Superior temporal gyrus (tissue), 1 donor: Measurements from ENCODE around the gene UBA6.
"Not testable (repeated sequence)": the region's sequence is repeated elsewhere in the genome, so short reads cannot be mapped to it uniquely, and the experiment has no call there.

Experiments
- DNase-seq: peaks from one replicate; pipeline ENCODE4 v3.0.0-alpha.2; 2016; ENCODE audit errors: extremely low spot score

The UBA6 gene

DNA sequence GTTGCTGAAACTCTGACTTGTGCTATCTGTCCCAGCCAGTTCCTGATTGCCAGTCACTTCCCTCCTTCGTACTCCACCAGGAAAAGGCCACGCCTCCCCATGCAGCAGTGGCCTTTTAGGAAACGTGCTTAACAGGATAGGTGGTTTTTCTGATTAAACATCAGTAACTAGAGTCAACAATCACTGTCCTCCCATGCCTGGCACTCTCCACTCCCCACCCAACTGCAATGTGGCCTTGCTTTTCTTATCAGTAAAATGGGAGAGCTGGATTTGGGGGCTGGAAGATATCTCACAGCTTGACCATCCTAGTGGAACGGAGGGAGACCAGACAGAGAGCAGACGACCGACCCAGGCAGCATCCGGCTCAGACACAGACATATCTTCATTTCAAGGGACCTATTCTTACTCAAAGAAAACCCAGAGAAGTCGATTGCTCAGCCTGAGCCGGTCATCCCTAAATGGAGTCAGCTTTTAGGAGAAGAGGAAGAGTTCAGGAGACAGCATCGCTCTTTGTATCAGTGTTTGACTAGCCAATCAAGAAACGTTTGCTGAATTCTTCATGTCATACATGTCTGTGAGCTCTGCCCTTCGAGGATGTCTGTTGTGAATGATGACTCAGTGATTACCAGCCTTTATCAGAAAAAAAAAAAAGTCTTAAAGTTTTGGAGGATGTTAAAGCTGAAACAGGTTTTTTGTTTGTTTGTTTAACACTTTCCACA lies 12.7 kb upstream of the UBA6 start:
- no peak for DNase-seq

DNA sequence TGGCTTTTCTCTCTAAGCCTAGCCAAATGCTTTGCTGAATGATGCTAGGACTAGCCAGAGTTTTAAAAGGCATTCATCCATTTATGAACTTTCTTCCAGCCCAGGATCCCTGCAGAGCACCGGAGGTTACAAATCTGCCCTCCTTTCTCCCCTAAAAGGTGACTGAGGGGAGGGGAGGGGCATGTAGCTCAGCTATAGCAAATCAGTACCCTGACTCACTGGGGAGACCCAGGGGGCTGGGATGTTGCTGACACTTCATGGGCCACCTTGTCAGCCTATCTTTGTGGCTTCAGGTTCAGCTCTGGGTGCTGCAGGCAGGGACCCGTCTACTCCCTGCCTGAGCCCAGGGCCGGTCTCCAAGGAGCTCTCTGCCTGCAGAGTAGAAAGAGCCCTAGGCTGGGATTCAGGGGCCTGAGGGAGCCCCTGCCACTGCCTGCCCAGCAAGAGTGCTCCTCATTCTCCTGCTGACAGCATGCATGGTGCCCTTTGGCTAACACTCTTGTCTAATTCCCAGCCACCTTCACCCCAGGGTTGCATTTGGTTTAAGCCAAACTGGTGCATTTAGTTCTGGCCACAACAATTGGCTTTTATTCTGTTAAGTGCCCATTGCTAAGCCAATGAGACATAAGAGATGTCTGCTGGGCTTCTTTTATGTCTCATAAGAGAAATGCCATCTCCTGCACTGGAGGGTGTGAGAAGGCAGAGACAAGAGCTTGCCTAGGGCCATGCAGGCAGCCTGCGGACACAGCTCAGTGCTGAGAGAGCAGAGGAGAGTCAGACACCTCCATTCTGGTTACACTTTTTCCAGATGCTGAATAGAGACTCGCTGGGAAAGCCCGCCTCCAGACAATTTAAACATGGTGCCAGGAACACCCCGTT lies 11.9 kb upstream of the UBA6 start:
- DNase-seq = no peak

GRCh38 chr4:67712000-67712625 lies 11.2 kb upstream of the UBA6 start:
- DNase-seq = no peak

DNA sequence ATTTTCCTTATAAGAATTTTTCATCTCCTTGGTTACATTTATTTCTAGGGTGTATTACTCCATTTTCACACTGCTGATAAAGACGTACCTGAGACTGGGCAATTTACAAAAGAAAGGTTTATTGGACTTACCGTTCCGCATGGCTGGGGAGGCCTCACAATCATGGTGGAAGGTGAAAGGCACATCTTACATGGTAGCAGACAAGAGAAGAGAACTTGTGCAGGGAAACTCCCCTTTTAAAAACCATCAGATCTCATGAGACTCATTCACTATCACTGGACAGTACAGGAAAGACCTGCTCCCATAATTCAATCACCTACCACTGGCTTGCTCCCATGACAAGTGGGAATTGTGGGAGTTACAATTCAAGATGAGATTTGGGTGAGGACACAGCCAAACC lies 5.7 kb upstream of the UBA6 start:
- DNase-seq = not testable (repeated sequence)

DNA sequence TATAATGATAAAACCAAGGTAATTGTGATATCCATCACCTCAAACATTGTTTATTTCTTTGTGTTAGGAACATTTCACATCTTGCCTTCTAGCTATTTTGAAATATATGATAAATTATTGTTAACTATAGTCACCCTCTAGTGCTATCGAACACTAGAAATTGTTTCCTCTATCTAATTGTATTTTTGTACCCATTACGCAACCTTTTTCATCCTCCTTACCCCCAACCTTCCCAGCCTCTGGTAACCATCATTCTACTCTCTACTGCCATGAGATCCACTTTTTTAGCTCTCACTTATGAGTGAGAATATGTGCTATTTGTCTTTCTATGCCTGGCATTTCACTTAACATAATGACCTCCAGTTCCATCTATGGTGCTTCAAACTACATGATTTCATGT lies 3.9 kb upstream of the UBA6 start:
- no peak for DNase-seq

DNA sequence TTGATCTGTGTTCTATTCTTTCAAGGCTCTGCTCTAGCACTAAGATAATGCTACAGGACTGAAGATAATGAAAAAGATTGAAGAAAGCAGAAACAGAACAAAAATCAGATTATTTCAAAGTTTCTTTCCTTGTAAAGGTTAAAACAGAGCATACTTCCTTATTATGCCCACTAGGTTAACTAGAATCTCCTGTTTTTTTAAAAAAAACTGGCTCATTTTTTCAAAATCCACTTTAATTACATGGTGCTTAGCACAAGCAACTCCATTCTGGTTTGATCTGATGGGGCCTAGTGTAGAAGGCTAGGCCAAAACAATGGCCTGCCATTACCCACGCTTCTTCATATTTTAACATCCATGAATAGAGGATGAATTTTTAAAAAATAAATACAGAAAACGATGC lies 1.2 kb upstream of the UBA6 start:
- DNase-seq = no peak

GRCh38 chr4:67701517-67701850 lies 529 bp upstream of the UBA6 start:
- DNase-seq = peak; percentile 63

DNA sequence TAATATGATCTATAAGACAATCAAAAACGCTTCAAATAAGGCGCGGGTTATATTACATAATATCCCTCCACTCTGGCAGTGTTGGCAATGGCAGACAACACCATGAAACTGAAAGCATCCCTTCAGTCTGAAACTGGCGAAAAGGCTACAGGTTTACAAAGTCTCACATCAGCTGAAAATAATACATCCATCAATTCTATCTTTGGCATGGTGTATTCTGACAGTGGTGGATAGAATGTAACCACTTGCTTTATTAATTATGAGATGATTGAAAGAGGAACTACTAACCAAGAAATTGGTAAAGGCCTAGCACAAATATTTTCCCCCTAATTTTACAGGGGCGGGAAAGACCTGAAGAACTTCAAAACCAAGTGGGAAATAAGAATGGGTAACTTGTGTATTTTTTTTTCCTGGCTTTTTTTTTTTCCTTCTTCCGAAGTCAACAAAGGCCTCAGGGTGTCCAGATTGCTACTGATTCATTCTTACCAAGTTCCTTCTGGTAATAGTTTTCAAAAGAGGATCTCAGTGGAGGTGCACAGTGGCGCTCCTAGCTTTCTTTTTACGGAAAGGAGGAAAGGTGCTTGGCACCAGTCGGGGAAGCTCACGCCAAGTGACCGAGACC lies 728 bp downstream of the UBA6 start:
- peak; percentile 35 for DNase-seq

DNA sequence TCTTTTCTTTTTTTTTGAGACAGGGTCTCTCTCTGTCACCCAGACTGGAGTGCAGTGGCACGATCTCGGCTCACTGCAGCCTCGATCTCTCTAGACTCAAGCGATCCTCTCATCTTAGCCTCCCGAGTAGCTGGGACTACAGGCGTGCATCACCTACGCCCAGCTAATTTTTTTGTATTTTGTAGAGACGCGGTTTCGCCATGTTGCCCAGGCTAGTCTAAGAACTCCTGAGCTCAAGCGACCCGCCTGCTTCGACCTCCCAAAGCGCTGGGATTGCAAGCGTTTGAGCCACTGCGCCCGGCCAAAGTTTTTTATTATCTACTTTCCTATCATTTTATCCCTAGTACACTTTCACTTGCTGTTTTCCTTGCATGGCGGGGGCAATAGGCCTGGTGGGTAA lies 1.4 kb downstream of the UBA6 start:
- DNase-seq = no peak

DNA sequence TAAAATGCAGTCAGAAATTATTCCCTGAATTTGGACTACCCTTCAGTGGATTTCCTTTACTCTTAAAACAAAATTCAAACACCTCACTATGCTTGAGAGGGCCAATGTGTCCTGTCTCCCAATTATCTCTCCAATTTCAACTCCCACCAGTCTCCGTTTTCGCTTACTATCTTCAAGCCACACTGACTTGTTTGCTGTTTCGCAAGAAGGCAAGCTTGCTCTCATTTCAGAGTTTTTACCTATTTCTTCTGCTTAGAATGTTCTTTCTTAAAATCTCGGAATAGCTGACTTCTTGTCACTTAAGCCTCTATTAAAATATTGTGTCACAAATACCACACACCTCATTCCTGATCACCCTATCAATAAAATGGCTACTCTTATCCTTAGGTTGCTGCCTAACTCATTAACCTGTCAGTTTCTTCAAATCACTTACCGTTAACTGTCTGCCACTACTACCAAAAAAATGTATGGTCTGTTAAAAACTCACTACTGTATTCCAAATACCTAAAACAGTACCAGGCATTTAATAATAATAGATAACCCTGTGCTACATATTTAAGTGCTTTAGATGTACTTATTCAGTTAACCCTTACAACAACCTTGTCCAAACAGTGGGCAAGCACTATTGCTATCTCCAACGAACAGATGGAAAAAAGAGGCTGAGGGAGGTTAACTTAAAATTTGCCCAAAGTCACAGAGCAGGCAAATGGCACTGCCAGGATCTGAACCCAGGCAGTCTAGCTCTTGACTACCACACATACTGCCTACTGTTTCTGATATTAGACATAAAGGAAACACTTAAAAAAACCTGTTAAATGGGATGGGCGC lies 2.9 kb downstream of the UBA6 start:
- no peak for DNase-seq

- no peak for DNase-seq
These were observed 4.9 kb downstream of the UBA6 start for GRCh38 chr4:67696061-67696460.

DNA sequence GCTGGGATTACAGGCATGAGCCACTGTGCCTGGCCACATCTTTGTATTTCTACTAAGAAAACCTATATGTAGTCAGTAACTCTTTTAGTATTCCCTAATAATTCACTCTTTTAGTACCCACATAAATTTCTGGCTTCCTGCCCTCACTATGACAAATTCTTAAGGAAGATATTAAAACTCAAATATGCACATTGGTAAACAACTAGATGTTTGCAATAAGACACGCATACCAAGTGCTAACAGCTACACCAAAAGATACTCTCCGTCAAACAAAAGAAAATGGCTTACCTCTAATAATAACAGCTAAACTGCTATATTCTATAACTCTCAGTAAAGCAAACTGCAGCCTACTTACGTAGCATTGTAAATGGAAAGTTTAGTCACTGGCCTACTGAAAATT lies 6.3 kb downstream of the UBA6 start:
- no peak for DNase-seq

DNA sequence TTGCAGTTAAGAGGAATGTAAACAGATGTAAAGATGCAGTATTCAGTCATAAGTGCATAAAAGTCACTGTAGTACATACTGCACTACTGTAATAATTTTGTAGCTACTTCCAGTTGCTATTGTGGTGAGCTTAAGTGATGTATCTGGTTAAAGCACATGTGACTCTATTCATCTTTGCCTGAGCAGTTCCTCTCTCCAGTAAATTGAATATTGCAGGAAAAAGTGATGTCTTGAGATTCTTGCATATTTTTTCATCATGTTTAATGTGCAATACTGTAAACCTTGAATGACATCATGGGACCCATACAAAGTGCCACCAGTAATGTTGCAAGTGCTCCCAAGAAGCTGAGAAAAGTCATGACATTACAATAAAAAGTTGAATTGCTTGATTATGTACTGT lies 9.6 kb downstream of the UBA6 start:
- no peak for DNase-seq

GRCh38 chr4:67687636-67688035 lies 13.3 kb downstream of the UBA6 start:
- DNase-seq = no peak

GRCh38 chr4:67685532-67685859 lies 15.5 kb downstream of the UBA6 start:
- DNase-seq = no peak

- DNase-seq = no peak
These were observed 16.0 kb downstream of the UBA6 start for GRCh38 chr4:67684839-67685531.

GRCh38 chr4:67682266-67682665 lies 18.7 kb downstream of the UBA6 start:
- no peak for DNase-seq

GRCh38 chr4:67680581-67681222 lies 20.3 kb downstream of the UBA6 start:
- no peak for DNase-seq

- DNase-seq = no peak
These were observed 22.3 kb downstream of the UBA6 start for GRCh38 chr4:67678612-67679011.

- no peak for DNase-seq
These were observed 26.9 kb downstream of the UBA6 start for GRCh38 chr4:67674098-67674497.

GRCh38 chr4:67668315-67668714 lies 32.6 kb downstream of the UBA6 start:
- DNase-seq = no peak
